GM18508 (cell line): ENCODE results near the gene DACH1.

Experiments used
- ATAC-seq: cut with Tn5 transposase; IDR thresholded peaks from one replicate; pipeline ENCODE4 v1.9.1; 2021; ENCODE audit warnings: moderate number of reproducible peaks; ENCODE audit not compliant: insufficient read depth, unreplicated experiment

The DACH1 gene

DNA sequence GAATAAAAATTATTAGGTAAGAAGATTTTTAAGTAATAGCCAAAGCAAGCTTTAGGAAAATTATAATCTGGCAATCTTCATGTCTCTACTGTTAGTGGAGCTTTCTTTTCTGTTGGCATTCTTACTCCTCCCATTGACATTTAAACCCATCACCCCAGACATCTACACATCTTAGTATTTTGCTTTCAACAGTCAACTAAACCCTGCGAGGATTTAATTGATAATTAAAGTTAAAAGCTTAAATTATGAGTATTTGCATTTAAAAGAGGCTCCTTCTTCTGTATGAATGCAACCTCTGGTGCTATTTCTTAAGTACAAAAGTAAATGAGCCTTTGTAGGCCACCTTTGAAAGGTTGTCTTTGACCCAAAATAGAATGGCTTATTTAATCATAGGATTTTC lies 148.1 kb downstream of the DACH1 start:
- no peak for ATAC-seq

GRCh38 chr13:71714802-71715375 lies 152.1 kb downstream of the DACH1 start:
- ATAC-seq = no peak

GRCh38 chr13:71712988-71713653 lies 153.9 kb downstream of the DACH1 start:
- no peak for ATAC-seq

- ATAC-seq = no peak
Observed at GRCh38 chr13:71704656-71705055, 162.3 kb downstream of the DACH1 start.

DNA sequence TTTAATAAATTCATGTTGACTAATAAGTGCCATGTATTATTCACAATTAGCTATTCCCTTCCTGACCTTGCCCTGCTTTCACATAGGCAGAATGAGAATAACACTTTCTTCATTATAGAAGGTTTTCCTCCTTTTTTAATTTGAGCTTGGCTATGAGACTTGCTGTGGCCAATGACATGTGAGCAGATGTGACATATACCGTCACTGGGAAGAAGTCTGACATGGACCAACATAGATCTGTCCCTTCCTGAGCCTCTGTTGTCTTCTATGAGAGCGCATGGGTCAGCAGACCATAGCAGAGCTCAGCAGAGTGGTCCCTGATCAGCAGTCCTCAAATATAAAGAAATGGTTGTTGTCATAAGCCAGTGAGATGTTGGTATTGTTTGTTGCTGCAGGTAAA lies 163.9 kb downstream of the DACH1 start:
- ATAC-seq = no peak

GRCh38 chr13:71702253-71702652 lies 164.8 kb downstream of the DACH1 start:
- ATAC-seq = no peak

DNA sequence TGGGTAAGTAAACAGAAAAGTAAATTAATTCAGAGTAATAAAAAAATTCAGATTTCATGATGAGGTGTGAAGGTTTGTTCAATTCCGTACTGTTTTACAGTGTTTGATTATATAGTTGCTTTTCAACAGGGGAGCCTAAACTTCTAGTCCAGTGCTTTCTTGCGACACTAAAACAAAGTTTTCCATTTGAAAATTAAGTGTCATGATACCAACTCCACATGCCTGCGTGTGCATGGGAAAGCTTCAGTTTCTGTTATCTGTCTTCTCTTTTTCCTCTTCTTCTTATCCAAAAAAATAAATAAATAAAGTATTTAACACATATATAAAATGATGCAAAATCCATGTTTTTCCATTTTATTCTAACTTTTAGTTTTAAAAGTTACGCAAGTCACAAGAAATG lies 165.3 kb downstream of the DACH1 start:
- ATAC-seq = no peak

GRCh38 chr13:71699342-71699741 lies 167.7 kb downstream of the DACH1 start:
- ATAC-seq = no peak

- no peak for ATAC-seq
Observed at GRCh38 chr13:71695662-71696061, 171.3 kb downstream of the DACH1 start.

DNA sequence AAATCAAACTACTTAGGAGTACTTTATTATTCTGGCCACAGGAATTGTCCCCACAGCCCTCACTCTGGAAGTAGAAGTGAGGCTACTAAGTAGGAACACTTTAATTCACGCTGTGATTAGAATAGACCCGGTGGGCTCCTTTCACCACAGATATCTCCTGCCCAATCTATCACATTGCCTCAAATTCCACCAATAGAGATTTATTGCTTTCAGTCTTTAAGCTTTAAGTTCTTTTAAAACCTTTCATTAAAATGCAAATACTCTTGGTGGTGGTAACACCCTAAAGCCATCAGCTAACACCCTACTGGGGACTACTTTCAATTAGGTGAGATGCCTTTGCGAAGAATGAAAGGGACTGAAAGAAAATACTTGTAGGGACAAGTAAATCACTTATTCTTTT lies 181.9 kb downstream of the DACH1 start:
- ATAC-seq = no peak

- ATAC-seq = no peak
Observed at GRCh38 chr13:71681901-71682613, 184.9 kb downstream of the DACH1 start.

DNA sequence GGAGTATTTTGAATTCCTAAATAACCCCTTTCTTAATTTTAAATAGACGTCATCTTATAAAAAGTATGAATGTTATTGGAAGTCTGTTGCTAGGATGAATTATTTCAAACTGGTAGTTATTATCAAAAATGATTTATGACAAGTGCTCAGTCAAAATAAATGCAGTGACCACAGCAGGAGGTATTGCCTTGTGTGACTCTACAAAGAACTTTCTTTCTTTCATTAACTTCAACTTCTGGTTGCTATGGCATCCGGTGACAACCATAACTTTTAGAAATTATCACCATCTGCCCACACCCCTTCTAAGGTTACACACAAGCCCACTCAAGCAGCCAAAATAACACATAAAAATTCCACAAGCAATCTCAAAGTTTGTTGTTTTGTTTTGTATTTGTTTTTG lies 189.9 kb downstream of the DACH1 start:
- no peak for ATAC-seq

DNA sequence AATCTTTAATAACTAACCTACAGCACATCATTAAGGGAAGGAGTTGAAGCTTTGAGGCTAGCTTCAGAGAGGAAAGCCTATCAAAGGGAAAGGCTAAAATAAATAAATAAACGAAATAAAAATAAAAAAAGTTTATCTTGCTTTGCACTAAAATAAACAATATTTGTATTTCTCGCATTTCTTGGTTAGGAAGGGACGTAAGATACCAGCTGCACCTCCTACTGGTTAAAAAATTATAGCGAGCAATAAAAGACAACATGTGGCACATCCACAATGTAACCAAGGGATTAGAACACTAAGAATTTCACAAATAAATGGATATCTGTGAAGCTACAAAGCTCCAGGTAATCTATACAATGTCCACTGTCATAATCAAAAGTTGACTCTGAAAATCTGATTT lies 194.5 kb downstream of the DACH1 start:
- ATAC-seq = no peak

DNA sequence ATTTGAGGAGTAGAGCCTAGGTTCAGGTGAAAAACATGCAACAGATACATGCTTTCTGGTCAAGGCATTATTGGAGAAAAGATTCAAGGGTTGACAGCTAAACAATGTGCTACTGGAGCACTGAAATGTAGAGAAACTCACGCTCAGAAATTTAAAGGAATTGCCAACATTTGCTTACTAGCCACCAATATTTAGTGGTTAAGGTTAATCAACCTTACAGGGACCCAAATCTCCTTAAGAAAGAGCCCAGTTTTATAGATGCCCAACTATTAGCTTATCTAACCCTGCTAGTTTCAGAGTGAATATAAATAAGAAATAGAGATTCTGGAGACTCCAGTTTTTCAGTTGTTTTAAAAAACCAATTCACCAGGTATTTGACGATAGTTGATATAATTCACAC lies 203.6 kb downstream of the DACH1 start:
- ATAC-seq = no peak

DNA sequence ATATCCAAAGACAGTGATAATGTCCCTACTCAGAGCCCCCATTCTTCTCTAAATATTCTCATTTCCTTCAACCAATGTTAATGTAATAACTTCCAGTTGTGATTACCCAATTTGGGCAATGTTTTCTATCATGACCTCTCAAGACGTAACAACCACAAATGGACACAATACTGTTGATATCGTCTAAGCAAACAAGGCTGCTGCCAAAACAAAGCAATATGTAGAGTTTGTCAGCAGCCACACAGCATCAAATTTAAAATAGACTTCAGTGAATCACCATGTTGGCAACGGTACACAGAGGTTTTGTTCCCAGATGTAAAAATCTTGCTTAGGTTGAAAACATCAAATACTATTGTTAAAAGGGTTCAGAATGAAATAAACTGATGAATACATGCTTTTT lies 205.1 kb downstream of the DACH1 start:
- no peak for ATAC-seq

DNA sequence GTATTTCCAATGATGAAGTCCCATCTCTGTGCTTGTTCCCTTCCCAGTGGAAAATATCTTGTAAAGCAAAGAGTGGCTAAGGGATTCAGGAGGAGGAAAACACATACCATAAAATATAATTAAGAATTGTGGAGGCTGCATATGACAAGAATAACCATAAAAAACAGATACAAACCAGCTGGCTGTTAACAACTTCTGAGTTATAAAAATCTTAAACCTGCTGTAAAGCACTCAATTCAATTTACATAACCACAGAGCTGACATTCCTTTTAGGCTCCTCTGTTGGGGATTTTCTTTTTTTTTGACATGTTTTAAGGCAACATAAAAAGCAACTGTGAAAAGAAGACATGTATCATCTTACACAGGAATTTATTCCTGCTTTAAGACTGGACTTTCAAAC lies 207.6 kb downstream of the DACH1 start:
- no peak for ATAC-seq

DNA sequence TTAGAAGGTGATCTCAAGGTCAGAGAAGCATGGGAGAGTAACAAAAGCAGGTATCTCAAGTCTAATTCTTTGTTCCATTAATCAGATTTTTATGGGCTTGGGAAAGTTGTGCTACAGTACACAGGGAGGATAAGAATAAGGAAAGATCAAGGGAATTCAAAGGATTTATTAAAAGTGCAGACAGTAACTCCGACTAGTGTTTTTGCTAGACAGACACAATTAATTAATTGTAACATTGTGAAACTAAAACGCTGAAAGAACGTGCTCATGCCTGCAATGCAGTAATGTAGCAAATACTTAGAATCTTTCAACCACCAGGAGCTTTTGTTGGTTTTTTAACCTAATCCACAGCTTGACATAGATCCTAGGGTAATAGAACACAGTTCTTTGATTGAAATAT lies 221.5 kb downstream of the DACH1 start:
- ATAC-seq = no peak

- ATAC-seq = no peak
Observed at GRCh38 chr13:71644579-71644978, 222.4 kb downstream of the DACH1 start.

DNA sequence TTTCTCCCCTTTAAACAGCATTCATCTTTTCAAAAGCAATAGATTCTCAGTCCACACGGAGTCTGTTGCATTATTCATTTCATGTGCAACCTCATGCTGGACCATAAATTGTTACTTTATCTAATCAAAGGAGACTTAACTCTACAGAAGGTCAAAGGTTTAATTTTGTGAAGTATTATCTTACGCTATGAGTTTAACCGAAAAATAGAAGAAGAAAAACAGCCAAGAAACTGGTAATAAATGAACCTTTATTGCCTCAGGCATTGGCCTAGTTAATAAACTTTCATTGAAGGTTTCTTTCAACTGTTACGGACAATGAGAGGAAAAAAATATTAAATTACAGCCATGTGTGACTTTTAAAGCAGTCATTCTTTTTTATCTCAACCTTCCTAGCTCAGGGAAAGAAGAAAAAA lies 223.6 kb downstream of the DACH1 start:
- no peak for ATAC-seq

DNA sequence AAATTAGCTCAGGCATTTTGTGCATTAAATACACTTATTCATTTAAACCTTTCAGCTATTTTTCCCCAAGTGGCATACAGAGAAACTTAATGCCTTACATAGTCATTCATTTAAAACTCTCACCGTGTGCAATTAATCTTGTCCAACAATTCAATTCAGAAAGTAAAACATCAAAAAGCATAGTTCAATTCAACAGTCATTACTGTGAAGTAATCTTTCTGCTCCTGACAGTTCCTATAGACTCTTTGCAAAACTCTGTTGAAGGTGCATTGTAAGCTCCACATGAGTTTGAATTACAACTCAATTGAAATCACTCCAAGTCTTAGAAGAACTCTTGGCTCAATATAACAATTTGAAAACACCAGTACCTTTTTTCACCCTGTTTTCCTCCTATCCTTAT lies 228.3 kb downstream of the DACH1 start:
- no peak for ATAC-seq

- no peak for ATAC-seq
Observed at GRCh38 chr13:71634602-71635443, 232.2 kb downstream of the DACH1 start.
